GM20000 (cell line): ENCODE measurements around the gene PPFIBP2.

ENCODE experiments used
- DNase-seq: peaks from one replicate; pipeline ENCODE4 v3.0.0; 2012; ENCODE audit warnings: low spot score
- CTCF ChIP-seq: IDR thresholded peaks from 2 replicates; pipeline ENCODE4 v1.5.1; 2012; ENCODE audit warnings: mild to moderate bottlenecking, control low read depth; ENCODE audit errors: extremely low read depth, missing control alignments

The PPFIBP2 gene

GRCh38 chr11:7536100-7536499, 22.3 kb downstream of the PPFIBP2 start:
- TF ChIP-seq CTCF: no peak
- no peak for DNase-seq

GRCh38 chr11:7537265-7537664, 23.5 kb downstream of the PPFIBP2 start:
- no peak for TF ChIP-seq CTCF
- no peak for DNase-seq

GRCh38 chr11:7538031-7538430, 24.2 kb downstream of the PPFIBP2 start:
- no peak for DNase-seq
- no peak for TF ChIP-seq CTCF

GRCh38 chr11:7538466-7539454, 25.0 kb downstream of the PPFIBP2 start:
- DNase-seq: no peak
- TF ChIP-seq CTCF: no peak

GRCh38 chr11:7540830-7541555, 27.2 kb downstream of the PPFIBP2 start:
- TF ChIP-seq CTCF: no peak
- no peak for DNase-seq

- no peak for DNase-seq
- TF ChIP-seq CTCF: no peak
Measured at GRCh38 chr11:7543302-7543701, 29.5 kb downstream of the PPFIBP2 start.

GRCh38 chr11:7544021-7544420, 30.2 kb downstream of the PPFIBP2 start:
- TF ChIP-seq CTCF: no peak
- DNase-seq: no peak
